ENCODE results near the gene MEGF11.

MEGF11 gene

GRCh38 chr15:66214246-66214645, 39.3 kb downstream of the MEGF11 start:
- DNase-seq (ENCODE audit: low read depth in 1 of 2, low spot score in 1 of 2) = no peak
- Histone ChIP-seq H3K27me3 (ENCODE audit: insufficient read depth, poor library complexity, severe bottlenecking) (no peaks in the 10 kb centered on the region), H3K27ac (replicated peaks) (no peak overlapping the region), H3K4me3 (replicated peaks; ENCODE audit: insufficient read depth, low read length) (no peak overlapping the region)
- no peak for TF ChIP-seq REST (IDR thresholded peaks at IDR 0.05; ENCODE audit: insufficient replicate concordance, low read depth)
- no peak for TF ChIP-seq CTCF (IDR thresholded peaks at IDR 0.05; ENCODE audit: insufficient read depth, low read length)
- no peak for TF ChIP-seq GABPA (IDR thresholded peaks at IDR 0.05; ENCODE audit: low read depth)
- no peak for TF ChIP-seq POLR2AphosphoS5 (IDR thresholded peaks at IDR 0.05; ENCODE audit: low read depth)
- no peak for TF ChIP-seq SPI1 (IDR thresholded peaks at IDR 0.05; ENCODE audit: borderline replicate concordance, low read depth)

GRCh38 chr15:66212563-66212921, 41.0 kb downstream of the MEGF11 start:
- Histone ChIP-seq H3K27ac (replicated peaks) (no peak overlapping the region), H3K4me3 (replicated peaks; ENCODE audit: insufficient read depth, low read length) (no peak overlapping the region), H3K27me3 (ENCODE audit: insufficient read depth, poor library complexity, severe bottlenecking) (no peaks in the 10 kb centered on the region)
- no peak for DNase-seq (ENCODE audit: low read depth in 1 of 2, low spot score in 1 of 2)
- TF ChIP-seq CTCF (IDR thresholded peaks at IDR 0.05; ENCODE audit: insufficient read depth, low read length) (no peak), SPI1 (IDR thresholded peaks at IDR 0.05; ENCODE audit: borderline replicate concordance, low read depth) (no peak), POLR2AphosphoS5 (IDR thresholded peaks at IDR 0.05; ENCODE audit: low read depth) (no peak), GABPA (IDR thresholded peaks at IDR 0.05; ENCODE audit: low read depth) (no peak), REST (IDR thresholded peaks at IDR 0.05; ENCODE audit: insufficient replicate concordance, low read depth) (no peak)

GRCh38 chr15:66211670-66212562, 41.6 kb downstream of the MEGF11 start:
- TF ChIP-seq GABPA (IDR thresholded peaks at IDR 0.05; ENCODE audit: low read depth) (no peak), REST (IDR thresholded peaks at IDR 0.05; ENCODE audit: insufficient replicate concordance, low read depth) (no peak), CTCF (IDR thresholded peaks at IDR 0.05; ENCODE audit: insufficient read depth, low read length) (no peak), SPI1 (IDR thresholded peaks at IDR 0.05; ENCODE audit: borderline replicate concordance, low read depth) (no peak), POLR2AphosphoS5 (IDR thresholded peaks at IDR 0.05; ENCODE audit: low read depth) (no peak)
- Histone ChIP-seq H3K4me3 (replicated peaks; ENCODE audit: insufficient read depth, low read length) (no peak overlapping the region), H3K27me3 (ENCODE audit: insufficient read depth, poor library complexity, severe bottlenecking) (no peaks in the 10 kb centered on the region), H3K27ac (replicated peaks) (no peak overlapping the region)
- no peak for DNase-seq (ENCODE audit: low read depth in 1 of 2, low spot score in 1 of 2)
